HG02840 (cell line): ENCODE results near the gene CXCL10.

Source experiments
- ATAC-seq: cut with Tn5 transposase; IDR thresholded peaks from one replicate; pipeline ENCODE4 v1.9.1; 2021; ENCODE audit warnings: mild to moderate bottlenecking, moderate library complexity, moderate number of reproducible peaks; ENCODE audit not compliant: unreplicated experiment, low FRiP score

The CXCL10 gene

GRCh38 chr4:75997081-75997480 is 26.2 kb downstream of the CXCL10 start:
- no peak for ATAC-seq

GRCh38 chr4:75995727-75996126 is 27.6 kb downstream of the CXCL10 start:
- no peak for ATAC-seq

- no peak for ATAC-seq
These were observed 30.8 kb downstream of the CXCL10 start for GRCh38 chr4:75992462-75992861.

- ATAC-seq, result no peak
These were observed 33.3 kb downstream of the CXCL10 start for GRCh38 chr4:75989846-75990528.

- ATAC-seq, result no peak
These were observed 38.2 kb downstream of the CXCL10 start for GRCh38 chr4:75985116-75985515.

GRCh38 chr4:75980576-75980975 is 42.7 kb downstream of the CXCL10 start:
- no peak for ATAC-seq

- no peak for ATAC-seq
These were observed 47.1 kb downstream of the CXCL10 start for GRCh38 chr4:75976177-75976576.

- ATAC-seq, result no peak
These were observed 49.5 kb downstream of the CXCL10 start for GRCh38 chr4:75973766-75974165.
